DLD1 (cell line): Measurements from ENCODE around the gene ZRANB3.

ENCODE experiments used
- in situ Hi-C: cut with HindIII; loops from 2 replicates; pipeline ENCODE4 v1.10.0; 2017; ENCODE audit warnings: low sequenced_read_pairs

Gene ZRANB3

GRCh38 chr2:135186054-135186453 is 345.0 kb downstream of the ZRANB3 start:
- in situ Hi-C loops: no loop called here

GRCh38 chr2:135183822-135184221 is 347.2 kb downstream of the ZRANB3 start:
- in situ Hi-C loops: no loop called here

DNA sequence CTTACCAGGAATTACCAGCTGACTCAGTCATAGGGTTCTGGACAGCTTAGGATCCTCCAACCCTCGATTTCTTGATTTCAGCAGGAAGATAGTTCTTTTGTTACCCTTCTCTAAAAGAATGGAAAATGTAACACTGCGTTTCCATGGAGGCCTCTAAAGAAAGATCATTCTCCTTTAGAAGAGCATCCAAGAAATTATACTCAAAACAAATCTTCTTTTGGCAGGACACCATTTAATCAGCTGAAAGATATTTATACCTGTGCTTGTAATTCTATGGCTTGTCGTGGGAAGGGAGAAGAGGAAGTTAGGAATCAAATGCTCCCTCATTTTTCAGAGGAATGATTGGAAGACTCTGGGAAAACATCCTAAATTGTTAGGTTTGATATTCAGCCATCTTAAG is 348.4 kb downstream of the ZRANB3 start:
- in situ Hi-C loops: no loop called here

- in situ Hi-C loops: no loop called here
These were observed 348.8 kb downstream of the ZRANB3 start for GRCh38 chr2:135182190-135182589.

GRCh38 chr2:135179689-135180088 is 351.3 kb downstream of the ZRANB3 start:
- in situ Hi-C loops: no loop called here

- in situ Hi-C loops: no loop called here
These were observed 355.8 kb downstream of the ZRANB3 start for GRCh38 chr2:135175177-135175576.

- in situ Hi-C loops: no loop called here
These were observed 356.3 kb downstream of the ZRANB3 start for GRCh38 chr2:135174810-135175093.

DNA sequence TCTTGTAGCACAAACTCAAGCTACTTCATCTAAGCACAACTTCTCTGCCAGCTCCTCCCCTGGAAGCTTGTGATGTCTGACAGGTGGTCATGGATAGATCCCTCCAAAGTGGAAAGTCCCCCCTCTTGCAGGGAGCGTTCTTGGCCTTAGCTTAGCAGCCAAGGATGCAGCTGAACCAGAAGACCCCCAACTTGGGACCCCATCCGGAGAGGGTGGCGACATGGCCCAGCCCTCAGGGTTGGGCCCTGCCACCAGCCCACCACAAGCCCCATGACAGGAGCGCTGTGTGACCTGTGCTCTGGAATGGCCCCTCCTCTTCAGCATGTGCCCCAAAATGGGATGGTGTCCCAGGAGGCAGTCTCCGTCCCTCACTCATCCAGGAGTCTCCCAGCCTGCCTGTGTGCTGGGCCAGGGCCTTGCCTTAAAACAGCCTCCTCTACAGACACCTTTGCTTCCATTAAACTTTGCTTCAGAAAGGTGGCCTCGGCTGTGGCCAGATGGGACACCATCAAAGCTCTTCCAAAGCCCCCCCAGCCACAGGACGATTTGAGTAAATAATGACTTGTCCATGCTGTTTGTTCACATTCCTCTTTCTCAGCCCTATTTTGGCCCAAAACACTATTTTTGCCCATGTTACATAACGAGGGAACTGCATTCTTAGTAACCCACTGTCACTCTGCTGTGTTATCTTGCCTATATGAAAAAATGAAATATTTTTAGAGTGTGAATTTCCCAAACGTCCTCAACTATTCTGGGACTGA is 356.8 kb downstream of the ZRANB3 start:
- in situ Hi-C loops: no loop called here

DNA sequence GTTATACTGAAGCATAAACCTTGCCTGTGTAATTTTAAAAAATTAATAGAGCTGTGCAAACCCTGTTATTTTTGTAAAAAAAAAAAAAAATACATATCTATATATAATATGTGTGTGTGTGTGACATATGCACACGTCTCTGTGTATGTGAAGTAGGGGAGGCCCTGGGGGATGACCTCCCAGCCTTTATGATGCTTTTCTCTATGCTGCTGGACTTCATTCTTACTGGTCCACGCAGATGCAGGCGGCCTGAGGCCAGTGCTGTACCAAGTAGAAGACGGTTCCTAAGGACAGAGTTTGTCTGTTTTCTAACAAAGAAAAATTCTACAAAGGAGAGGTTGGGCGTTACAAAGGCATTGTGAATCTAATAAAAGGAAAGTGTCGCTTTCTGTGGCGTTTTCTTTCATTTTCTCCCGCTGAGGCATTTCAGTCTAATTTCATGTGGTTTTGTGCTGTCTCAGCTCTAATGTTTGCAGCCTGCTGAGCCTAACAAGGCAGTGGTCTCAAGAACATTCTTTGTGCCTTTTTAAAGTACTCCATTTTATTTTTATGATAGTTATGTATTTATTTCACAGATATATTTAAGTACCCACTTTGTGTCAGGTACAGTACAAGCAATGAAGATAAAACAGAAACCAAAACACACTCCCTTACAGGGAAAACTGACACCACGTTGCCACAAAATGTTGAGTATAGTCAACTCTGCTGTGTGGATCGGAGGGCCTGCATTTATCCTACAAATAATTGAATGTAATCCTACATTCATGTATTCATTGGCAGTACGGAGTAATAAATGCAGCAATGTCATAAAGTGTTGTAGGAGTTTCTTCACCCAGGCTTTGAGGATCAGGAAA is 360.9 kb downstream of the ZRANB3 start:
- in situ Hi-C loops: no loop called here

- in situ Hi-C loops: no loop called here
These were observed 362.7 kb downstream of the ZRANB3 start for GRCh38 chr2:135168204-135168856.

DNA sequence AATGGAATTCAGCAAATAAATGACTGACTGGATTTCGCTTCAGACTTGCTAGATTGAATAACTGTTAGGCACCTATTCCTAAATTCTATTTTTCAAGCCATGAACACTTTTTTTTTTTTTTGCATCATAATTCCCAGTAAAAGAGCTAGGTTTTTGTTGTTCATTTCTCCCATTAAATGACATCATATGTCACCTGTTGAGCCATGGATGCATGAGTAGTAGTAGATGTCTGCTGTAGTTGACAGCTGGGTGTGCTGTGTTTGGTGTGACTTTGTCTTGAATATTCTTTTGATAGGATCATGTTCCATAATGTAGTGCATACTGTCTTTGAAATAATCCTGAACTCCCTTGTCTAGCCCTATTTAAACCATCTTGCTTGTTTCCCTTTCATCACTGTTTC is 363.7 kb downstream of the ZRANB3 start:
- in situ Hi-C loops: no loop called here

DNA sequence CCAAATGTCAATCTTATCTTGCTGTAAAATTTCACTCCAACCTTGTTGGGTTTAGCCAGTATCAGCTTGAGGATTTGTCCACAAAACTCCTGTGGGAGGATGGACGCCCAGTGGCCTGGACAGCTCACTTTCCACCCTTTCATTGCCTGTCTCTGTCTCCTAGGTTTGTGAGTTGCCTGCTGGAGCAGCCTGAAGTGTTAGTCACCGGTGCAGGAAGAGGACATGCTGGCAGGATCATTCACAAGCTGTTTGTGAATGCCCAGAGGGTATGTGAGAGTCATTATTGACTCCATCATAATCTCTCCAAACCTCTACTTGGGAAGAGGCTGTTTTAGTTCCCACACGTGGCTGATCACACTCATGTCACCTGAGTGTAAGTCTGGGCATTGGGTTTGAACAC is 366.6 kb downstream of the ZRANB3 start:
- in situ Hi-C loops: no loop called here

GRCh38 chr2:135163901-135164300 is 367.1 kb downstream of the ZRANB3 start:
- in situ Hi-C loops: no loop called here

DNA sequence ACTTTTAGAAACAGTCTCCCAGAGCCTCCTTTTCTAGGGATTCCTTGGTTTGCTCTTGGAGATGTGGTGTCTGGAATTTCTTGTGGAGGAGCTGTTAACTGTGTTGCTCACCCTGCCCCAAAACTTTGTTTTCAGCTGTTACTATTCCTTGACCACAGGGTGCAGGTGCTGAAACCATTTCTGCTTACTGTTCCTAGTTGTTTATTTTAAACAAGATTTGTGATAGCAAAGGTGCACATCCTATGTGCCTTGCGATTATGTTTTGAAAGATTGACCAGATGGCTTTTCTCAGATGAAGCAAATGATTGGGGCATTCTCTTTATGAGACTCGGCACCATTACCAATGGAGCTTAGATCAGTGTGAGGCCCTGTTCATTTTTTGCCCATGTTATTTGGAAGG is 367.7 kb downstream of the ZRANB3 start:
- in situ Hi-C loops: no loop called here

GRCh38 chr2:135162786-135163185 is 368.2 kb downstream of the ZRANB3 start:
- in situ Hi-C loops: no loop called here

GRCh38 chr2:135162377-135162776 is 368.6 kb downstream of the ZRANB3 start:
- in situ Hi-C loops: no loop called here

DNA sequence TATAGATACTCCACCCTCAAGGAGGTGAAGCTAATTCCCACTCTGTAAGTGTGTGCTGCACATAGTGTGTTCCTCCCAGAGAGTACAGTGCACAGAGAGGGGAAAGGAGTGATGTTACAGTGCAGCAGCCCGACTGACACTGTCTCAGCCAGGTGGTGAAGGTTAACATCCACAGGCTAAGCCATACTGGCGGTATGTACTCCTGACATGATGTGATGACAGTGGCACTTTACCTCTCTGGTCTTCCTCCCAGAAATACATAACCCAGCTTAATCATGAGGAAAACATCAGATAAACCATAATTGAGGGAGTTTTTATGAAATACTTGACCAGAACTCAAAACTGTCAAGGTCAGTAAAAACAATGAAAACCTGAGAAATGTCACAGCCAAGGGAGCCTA is 371.8 kb downstream of the ZRANB3 start:
- in situ Hi-C loops: no loop called here

- in situ Hi-C loops: no loop called here
These were observed 373.2 kb downstream of the ZRANB3 start for GRCh38 chr2:135157856-135158255.

GRCh38 chr2:135154962-135155361 is 376.1 kb downstream of the ZRANB3 start:
- in situ Hi-C loops: no loop called here

DNA sequence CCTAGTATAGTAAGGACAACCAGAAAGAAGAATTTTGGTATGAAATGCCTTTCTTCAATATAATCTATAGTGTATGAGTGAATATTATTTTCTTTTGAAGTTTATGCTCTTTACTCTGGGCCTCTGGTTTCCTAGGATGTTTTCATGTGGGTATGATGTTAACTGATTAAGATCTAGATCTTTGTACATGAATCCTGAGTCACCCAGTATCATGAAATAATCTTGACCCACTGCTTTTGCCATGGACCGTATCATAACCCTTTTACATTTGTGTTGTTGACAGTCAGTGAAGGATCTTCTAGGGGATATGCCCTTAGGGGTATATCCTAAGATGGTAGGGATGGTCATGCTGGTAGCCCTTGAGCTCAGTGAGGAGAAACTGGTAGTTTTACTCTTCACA is 378.7 kb downstream of the ZRANB3 start:
- in situ Hi-C loops: no loop called here

- in situ Hi-C loops: no loop called here
These were observed 379.4 kb downstream of the ZRANB3 start for GRCh38 chr2:135151615-135152014.

DNA sequence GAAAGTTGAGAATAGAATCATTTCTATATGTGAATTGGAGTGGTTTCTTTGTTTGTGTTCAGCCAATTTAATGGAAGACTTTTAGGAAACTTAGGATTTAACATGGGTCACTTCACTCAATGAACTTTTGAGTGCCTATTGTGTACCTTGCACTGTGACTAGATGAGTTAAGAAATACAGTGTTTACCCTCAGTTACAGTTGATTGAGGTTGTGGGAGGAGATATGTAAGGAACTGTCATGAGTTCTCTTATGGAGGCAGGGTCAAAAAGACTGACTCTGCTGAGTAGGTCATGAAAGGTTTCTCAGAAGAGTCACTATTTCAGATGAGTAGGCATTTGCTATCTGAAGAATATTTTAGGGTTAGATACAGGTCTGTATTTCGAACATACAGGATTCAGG is 380.3 kb downstream of the ZRANB3 start:
- in situ Hi-C loops: no loop called here
